ENCODE data around the gene NCCRP1.

The NCCRP1 gene, protein sequence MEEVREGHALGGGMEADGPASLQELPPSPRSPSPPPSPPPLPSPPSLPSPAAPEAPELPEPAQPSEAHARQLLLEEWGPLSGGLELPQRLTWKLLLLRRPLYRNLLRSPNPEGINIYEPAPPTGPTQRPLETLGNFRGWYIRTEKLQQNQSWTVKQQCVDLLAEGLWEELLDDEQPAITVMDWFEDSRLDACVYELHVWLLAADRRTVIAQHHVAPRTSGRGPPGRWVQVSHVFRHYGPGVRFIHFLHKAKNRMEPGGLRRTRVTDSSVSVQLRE

DNA sequence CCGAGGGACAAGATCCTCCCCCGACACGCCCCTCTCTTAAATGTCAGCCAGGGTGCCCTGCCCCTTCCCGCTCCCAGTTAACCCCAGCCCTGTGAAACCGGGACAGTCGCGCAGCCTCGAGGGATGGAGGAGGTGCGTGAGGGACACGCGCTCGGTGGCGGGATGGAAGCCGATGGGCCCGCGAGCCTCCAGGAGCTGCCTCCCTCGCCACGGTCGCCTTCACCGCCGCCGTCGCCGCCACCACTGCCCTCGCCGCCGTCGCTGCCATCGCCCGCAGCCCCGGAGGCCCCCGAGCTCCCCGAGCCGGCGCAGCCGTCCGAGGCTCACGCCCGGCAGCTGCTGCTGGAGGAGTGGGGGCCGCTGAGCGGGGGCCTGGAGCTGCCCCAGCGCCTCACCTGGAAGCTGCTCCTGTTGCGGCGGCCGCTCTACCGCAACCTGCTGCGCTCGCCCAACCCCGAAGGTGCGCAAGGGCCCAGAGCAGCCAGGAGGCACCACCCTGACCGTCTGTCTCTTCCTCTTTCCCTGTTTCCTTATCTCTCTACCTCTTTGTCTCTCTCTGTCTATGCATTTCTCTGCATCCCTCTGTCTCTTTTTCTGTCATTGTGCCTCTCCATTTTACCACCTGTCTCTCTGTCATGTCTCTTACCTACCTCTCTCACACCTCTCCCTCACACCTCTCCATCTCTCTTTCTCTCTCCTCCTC lies at the start of gene NCCRP1:
TSS of gene NCCRP1 (plus strand) at position 105 of the 703 bp plus-strand sequence. CDS start at position 124, 19 bp downstream.
- no peak for DNase-seq (ENCODE audit: low read depth)

DNA sequence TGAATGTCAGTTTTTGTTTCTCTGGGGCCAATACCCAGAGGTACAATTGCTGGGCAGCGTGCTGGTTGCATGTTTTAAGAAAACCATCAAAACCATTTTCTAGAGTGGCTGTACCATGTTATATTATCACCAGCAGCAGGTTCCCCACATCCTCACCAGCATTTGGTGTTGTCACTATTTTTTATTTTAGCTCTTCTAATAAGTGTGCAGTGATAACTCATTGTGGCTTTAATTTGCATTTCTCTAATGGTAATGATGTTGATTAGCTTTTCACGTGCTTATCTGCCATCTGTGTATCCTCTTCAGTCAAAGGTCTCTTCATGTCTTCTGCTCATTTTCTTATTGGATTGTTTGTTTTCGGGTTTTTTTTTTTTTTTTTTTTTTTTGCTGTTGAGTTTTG lies 49.3 kb upstream of the NCCRP1 start:
- no peak for DNase-seq (ENCODE audit: low read depth)

DNA sequence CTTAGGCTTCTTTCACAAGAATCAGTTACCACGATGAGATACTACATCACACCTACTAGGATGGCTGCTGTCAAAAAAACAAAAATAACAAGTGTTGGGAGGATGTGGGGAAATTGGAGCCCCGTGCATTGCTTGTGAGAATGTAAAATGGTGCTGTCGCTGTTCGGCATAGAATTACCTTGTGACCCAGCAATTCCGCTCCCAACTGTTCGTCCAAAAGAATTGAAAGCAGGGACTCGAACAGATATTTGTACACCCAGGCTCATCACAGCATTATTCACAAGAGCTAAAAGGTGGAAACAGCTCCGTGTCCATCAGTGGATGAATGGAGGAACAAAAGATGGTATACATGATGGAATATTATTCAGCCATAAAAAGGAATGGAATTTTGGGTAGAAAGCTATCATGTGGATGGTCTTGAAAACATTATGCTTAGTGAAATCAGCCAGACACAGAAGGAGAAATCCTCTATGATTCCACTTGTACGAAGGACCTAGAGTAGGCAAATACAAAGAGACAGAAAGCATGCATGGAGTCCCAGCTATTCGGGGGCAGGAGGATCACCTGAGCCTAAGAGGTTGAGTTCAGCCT lies 47.7 kb upstream of the NCCRP1 start:
- no peak for DNase-seq (ENCODE audit: low read depth)

DNA sequence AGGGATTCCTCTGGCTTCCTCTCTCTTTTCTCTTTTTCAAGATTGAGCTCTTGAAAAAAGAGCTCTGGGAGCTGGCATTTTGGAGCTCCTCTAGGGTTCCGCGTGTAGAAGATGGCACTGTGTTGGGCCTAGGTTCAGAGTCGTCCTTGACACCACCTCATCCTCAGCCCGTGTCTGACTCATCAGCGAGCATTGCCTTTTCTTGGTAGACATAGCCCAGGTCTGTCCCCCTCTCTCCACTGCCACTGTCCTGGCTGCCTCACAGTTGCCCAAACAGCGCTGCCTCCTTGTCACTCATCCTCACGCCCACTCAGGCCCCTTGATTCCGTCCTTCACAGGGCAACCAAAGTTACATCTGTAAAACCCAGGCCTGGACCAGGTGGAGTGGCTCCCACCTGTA lies 46.5 kb upstream of the NCCRP1 start:
- no peak for DNase-seq (ENCODE audit: low read depth)

DNA sequence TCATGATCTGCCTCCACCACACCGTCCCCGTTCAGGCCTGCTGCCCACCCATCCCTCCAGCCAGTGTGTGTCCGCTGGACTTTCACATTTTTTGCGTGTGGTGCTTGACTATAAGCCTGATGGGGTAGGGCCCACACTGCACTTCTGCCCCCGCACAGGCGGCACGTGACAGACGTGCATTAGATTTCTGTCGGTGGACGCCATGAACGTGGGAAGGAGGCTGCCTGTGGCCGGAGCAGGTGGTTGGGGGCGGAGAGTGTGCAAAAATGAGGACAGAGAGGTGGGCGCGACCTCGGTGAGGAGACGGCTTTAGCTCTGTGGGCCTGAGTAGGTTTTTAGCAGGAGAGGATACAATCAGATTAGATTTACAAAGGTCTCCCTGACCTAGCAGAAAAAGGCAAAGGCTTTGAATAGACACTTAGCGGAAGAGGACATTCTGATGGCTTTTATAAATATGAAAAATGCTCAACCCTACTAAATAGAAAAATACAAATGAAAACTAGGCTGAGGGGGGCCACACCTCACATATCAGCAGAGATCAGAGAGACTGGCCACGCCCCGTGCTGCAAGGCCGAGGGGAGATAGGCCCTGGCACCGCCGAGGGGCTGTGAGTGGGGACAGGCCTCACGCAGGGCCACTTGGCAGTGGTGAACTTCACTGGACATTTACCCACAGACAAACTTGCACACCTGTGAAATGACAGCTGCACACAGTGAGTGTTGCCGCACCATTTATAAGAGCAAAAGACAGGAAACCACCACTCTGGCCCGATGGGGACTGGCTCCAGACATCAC lies 45.8 kb upstream of the NCCRP1 start:
- no peak for DNase-seq (ENCODE audit: low read depth)

DNA sequence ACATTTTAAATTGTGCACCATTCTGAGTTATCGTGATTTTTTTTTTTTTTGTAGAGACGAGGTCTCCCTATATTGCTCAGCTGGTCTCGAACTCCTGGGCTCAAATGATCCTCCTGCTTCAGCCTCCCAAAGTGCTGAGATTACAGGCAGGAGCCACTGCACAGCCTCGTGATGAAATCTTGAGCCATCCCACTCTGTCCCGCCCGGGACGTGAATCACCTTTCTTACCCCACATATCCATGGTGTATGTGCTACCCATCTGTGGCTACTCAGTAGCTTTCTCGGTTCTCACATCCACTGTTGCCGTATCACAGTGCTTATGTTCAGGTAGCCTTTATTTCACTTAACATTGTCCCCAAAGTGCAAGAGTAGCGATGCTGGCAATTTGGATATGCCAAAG lies 44.7 kb upstream of the NCCRP1 start:
- DNase-seq (ENCODE audit: low read depth) = no peak

DNA sequence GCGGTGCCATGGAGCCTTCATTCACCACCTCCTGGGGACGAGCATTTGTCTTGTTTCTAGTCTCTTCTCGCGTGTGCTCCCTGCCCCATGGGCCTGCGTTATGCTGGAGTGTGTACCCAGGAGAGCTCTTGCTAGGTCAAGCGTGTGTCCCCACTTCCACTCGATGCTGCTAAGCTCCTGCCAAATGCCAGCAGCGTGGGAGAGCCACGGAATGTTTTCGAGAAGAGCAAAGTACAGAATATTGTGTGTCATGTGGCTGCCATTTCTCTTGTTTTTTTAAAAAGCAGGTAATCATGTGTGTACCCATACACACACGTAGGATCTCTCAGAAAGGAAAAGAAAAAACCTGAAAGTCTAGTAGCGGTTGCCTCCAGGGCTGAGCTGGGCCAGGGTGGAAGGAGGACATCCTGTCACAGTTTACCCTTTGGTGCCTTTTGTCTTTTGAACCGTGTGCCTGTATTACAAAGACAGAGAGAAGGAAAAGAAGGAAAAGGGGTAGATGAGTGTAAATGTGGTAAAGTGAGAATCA lies 42.6 kb upstream of the NCCRP1 start:
- DNase-seq (ENCODE audit: low read depth) = no peak

DNA sequence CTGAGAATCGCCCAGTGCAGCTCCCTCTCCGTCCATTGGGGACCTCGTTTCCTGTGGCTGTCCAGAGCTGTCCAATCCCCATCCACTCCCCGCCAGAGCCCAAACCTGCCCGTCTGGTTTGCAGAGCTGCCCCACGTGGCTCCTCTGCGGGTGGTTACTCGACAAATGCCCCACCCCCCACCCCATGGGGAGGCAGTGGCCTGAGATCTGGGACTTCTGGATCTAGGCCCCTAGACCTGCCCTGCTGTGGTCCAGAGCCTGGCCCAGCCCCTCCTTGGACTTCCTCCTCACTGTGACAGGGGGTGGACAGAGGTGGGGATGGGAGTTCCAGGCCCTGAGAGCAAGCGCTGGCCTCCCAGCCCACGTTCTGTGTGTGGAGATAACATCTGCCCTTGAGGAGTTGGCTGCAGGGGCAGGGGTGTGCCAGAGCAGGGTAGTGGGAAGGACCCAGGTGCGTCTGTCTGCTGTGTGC lies 42.1 kb upstream of the NCCRP1 start:
- DNase-seq (ENCODE audit: low read depth) = no peak

DNA sequence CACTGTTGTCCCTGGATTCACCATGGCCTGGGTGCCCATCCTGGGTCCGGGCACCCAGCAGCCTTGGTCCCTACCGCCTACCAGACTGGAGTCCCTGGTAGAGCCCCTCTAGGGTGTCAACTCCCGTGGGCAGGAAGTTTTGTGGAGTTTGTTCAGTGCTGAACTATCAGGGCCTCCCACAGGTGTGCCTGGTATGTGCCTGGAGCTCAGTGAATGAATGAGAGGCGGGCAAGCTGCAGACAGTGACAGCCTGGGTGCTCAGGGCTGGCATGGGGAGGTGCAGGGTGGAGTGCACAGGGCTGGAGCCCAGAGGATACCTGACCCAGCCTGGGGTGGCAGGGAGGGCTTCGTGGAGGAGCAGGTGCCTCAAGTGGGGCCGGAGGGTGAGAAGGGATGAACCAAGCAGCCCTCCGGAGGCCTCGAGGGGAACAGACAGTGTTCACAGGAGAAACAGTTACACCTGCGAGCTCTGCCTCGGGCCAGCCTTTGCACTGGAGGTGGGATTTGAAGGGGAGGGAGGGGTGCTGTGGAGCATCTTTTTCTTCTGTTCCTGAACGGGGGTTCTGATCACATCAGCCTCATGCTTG lies 41.6 kb upstream of the NCCRP1 start:
- DNase-seq (ENCODE audit: low read depth) = no peak

DNA sequence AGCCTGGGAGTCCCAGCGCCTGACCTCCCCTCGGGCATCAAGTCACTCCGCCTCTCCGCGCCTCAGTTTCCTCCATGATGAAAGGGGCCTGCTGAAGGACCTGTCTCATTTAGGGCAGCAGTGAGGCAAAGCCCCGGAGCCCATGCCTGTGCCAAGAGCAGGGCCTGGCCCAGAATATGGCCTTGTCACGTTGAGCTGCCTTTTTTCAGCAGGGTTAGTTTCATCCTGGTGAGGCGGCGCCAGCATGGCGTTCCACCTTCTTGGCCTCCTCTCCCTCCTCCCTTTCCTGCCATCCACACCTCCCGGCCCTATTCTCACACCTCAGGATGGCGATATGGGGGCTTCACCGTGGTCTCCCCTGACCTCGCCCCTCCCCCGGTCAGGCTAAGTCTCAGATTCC lies 41.0 kb upstream of the NCCRP1 start:
- DNase-seq (ENCODE audit: low read depth) = no peak

DNA sequence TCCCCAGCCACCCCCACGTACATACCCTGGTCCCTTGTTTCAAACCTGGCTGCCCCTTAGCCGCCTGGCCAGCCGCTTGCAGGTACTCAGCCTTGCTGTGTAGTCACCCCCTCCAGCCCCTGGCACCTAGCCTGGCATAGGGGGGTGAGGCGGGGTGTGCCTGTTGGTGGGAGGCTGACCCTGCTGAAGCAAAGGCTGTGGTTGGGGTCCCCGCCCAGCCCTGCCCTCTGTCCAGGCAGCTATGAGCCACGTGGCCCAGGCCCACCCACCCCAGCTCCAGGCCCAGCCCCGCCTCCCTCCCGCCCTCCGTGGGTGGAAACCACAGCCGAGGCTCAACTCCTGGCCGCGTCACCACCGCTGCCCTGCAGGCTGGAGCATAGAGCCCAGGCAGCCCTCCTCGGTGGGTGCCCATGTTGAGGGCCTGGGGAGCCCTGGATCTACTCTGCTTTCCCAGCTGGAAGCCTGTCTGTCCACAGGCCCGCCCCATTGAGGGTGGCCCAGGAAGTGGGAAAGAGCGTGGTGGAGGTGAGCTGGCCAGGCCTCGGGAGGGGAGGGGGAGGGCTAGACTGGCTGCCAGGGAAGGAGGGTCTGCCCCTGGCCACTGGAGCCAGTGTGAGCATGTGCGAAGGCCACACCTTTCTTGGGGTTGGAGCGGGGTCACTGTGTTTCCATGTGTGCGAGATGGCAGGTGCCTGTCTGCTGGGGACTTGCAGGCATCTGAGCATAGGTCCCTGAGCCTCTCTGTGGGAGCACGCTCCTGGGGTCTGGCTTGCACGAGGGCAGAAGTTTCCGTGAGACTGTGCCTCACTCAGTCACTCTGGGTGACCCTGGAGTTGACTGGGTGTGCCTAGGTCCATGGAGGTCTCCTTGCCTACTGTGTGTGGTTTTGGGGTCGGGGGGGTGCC lies 40.2 kb upstream of the NCCRP1 start:
- no peak for DNase-seq (ENCODE audit: low read depth)

DNA sequence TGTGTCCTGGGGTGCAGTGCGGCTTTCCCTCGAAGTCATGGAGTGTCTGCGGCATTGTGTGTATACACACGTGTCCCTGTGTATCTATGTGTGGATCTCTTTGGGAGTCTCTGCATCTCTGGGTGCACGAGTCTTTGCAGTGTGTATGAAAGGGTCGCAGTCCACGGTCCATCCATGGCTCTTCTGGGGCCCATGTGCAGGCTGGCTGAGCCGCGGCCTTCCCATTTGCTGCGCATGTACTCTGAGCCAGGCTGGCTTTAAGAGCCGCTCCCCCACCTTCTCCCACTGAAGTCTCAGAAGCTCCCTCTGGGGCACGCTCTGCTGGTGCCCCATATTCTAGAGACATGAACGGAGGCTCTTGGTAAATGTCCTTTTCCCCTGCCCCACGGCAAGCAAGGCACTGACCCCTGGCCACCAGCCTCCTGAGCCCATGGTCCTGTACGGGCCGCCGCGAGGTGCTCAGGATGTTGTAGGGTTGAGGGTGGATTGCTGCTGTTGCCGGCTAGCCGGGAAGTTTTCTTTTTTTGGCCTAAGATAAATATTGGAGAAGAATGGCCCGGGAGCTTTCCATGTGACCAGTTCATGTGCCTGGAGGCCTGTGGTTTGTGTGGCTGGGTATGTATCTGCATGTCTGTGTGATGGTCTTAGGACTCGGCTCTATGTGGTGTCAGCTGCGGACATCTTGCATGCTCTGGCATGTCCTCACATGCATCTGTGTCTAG lies 39.3 kb upstream of the NCCRP1 start:
- DNase-seq (ENCODE audit: low read depth) = no peak

DNA sequence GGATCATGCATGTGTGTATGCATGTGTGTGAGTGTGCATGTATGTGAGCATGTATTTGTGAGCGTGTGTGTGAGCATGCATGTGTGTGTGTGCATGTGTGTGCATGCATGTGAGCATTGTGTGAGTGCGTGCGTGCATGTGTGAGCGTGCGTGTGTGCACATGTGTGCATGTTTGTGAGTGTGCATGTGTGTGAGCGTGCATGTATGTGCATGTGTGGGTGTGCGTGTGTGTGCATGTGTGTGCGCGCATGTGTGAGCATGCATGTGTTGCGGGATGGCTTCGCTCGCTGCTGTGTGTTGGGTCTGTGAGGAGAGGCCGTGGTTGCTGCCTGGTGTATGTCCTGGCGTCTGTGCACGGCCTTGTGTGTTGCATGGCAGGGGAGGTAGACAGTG lies 38.8 kb upstream of the NCCRP1 start:
- no peak for DNase-seq (ENCODE audit: low read depth)

DNA sequence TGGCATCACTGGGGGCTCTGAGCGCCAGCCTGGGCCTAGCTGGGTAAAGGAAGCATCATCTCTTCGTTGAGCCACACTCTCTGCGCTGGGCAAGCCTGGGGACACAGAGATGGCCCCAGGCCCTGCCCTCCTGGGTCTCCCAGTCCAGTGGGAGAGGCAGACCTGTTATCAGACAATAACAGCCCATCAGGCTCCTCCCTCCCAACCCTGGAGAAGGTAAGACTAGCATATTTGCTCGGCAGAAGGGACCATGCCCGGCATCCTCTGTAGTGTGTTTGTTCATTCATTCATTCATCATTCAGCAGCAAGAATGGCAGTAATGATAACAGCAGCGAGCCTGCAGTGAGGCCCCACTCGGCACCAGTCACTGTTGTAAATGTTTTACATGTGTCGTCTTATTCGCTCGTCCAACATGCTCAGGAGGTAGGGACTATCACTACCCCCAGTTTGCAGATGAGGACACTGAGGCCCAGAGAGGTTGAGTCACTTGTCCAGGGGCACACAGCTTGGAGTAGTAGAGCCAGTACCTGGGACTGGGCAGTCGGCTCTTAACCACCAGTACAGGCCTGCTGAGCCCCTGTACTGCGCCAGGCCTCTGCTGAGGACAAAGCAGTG lies 38.0 kb upstream of the NCCRP1 start:
- no peak for DNase-seq (ENCODE audit: low read depth)

DNA sequence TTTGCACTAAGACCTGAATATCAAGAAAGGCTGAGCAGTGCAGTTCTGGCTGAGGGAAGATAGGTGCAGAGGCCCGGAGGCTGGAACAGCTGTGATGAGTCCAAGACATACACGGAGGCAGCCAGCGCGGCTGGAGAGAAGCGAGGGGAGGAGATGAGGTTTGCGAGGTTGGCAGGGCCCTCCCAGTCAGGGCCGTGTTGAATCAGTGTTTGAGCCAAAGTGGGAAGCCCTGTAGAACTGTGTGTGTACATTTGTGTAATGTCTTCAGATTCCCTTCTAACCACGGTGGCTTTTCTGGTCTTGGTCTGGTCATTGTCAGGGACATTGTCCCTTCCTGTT lies 36.3 kb upstream of the NCCRP1 start:
- DNase-seq (ENCODE audit: low read depth) = no peak

DNA sequence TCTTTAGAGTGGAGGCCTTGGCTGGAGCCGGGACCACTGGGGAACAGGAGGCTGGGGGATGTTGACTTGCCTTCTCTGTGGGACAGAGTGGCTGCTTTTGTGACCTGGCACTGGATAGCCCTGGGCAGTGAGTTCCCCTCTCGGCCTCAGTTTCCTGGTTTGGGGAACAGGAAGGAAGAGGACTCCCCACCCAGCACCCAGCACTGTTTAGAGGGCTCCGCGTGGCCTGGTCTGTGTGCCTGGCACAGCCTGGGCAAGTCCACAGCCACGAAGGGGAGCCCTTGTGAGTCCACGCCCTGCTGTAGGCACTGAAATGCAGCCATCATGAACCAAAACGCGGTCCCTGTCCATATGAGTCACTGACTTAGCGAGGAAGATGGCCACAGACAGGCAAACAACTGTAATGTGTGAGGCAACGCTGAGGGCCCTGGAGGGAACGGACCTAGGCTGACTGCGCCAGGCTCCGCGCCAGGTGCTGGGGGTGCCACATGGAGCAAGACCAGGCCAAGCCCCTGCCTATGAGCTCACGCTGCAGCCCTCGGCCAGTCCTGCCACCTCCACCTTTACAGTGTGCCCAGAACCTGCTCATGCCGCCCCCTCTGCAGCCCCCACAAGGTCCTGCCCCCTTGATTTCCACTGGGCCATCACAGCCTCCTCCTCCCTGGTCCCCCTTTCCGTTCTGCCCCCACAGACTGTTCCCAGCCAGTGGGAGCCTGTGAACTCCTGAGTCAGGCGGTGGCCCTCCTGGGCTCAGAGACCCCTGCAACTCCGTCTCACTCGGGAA lies 35.7 kb upstream of the NCCRP1 start:
- no peak for DNase-seq (ENCODE audit: low read depth)

DNA sequence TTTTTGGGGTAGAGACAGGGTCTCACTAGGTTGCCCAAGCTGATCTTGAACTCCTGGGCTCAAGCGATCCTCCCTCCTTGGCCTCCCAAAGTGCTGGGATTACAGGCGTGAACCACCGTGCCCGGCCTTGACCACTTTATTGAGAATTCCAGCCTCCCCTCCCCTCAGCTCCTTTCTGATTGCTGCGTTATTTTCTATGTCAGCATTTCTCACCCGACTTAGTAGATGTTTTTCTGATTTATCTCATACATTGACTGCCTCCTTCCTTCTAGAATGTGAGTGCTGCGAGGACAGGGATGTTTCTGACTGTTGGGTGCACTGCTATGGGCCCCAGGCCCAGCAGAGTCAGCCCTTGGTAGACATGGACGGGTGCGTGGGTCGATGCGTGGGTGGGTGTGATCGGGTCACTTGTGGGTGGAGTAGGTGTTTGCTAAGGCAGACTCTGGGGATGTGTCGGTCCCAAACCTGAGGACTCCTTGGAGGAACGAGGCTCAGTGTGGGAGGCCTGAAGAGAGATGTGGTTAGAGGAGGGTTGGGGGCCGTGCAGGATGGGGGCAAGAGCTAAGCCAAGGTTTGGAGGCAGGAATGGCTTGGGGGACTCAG lies 34.2 kb upstream of the NCCRP1 start:
- DNase-seq (ENCODE audit: low read depth) = no peak

DNA sequence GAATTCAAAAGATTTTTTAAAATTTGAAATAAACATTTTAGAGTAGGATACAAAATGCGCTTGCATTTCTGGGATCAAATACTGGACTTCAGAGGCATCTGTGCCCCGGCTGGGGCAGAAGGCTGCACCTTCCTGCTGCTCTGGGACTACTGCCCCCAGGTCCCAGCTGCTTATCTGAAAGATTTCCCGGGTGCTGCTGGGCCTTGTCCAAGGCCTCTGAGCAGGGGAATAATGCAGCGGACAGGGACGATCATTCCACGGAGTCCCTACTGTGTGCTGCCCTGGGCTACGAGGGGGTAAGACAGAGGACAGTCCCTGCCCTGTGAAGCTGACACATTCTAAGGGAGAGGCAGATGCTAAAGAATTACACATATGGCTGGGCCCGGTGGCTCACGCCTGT lies 33.1 kb upstream of the NCCRP1 start:
- no peak for DNase-seq (ENCODE audit: low read depth)

DNA sequence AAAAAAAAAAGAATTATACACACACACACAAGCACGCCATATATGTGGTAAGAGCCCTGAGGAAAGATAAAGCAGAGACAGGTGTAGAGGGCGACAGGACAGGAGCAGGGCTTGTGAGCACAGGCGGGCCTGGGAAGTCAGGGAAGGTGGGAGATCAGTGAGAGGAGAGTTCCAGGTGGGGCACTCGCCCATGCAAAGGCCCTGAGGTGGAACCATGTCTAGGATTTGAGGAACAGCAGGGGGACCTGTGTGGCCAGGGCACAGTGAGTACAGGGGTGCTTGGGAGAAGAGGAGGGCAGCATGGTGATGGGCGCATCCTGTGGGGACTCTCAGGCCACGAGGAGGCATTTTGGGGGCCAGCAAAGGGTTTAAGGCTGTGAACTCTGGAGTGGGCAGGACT lies 32.5 kb upstream of the NCCRP1 start:
- no peak for DNase-seq (ENCODE audit: low read depth)

All from HS-27A (cell line).